Mucosa of stomach (tissue), 1 donor: ENCODE data around the gene FOXN3.

Source experiments
- H3K27me3 ChIP-seq: one replicate; pipeline ENCODE4 v1.7.0; 2013; ENCODE audit warnings: mild to moderate bottlenecking, low read length; ENCODE audit not compliant: control insufficient read depth, insufficient read depth
- H3K36me3 ChIP-seq: one replicate; pipeline ENCODE4 v1.7.0; 2013; ENCODE audit warnings: low read length; ENCODE audit not compliant: control insufficient read depth, insufficient read depth
- H3K4me1 ChIP-seq: one replicate; pipeline ENCODE4 v1.7.0; 2013; ENCODE audit warnings: mild to moderate bottlenecking, low read length; ENCODE audit not compliant: control insufficient read depth, insufficient read depth
- H3K4me3 ChIP-seq: one replicate; pipeline ENCODE4 v1.7.0; 2013; ENCODE audit warnings: low read length
- H3K9ac ChIP-seq: one replicate; pipeline ENCODE4 v1.7.0; 2013; ENCODE audit warnings: mild to moderate bottlenecking, low read length, moderate library complexity
- H3K9me3 ChIP-seq: one replicate; pipeline ENCODE4 v1.7.0; 2013; ENCODE audit warnings: mild to moderate bottlenecking, low read length, moderate library complexity; ENCODE audit not compliant: control insufficient read depth
- donor health status: Pancreatic carcinoma.

The FOXN3 gene

DNA sequence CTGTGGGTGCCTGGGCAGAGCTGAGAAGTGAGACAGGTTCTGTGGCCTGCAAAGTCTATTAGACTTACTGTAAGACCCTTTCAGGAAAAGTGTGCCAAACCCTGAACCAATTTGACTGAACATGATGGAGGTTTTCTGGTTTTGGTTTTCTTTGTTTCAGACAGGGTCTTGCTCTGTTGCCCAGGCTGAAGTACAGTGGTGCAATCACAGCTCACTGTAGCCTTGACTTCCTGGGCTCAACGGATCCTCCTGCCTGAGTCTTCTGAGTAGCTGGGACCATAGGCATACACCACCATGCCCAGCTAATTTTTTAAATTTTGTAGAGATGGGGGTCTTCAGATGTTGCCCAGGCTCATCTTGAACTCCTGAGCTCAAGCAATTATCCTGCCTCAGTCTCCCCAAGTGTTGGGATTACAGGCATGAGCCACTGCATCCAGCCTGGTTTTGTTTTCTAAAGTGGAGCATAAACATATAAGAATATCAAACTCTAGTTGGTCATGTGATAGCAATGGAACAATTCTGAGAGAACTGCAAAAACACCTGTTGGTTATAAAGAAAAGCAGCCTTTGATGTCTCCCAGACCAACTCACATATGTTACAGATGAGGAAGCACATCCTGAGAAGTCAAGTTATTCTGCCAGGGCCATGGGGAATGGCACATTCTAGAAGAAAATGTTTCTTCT lies 166.9 kb downstream of the FOXN3 start:
- no peaks in the 10 kb centered on the region for H3K27me3 ChIP-seq
- no peak overlapping the region for H3K9ac ChIP-seq
- H3K4me3 ChIP-seq: no peak overlapping the region
- H3K9me3 ChIP-seq: no peaks in the 10 kb centered on the region
- no peaks in the 10 kb centered on the region for H3K4me1 ChIP-seq
- H3K36me3 ChIP-seq: no peaks in the 10 kb centered on the region

GRCh38 chr14:89249065-89249695 lies 167.9 kb downstream of the FOXN3 start:
- Histone ChIP-seq H3K4me1 (no peaks in the 10 kb centered on the region), H3K9ac (no peak overlapping the region)

GRCh38 chr14:89248411-89249064 lies 168.5 kb downstream of the FOXN3 start:
- no peaks in the 10 kb centered on the region for H3K36me3 ChIP-seq
- H3K27me3 ChIP-seq: no peaks in the 10 kb centered on the region
- no peaks in the 10 kb centered on the region for H3K9me3 ChIP-seq
- H3K4me3 ChIP-seq: no peak overlapping the region
- H3K9ac ChIP-seq: no peak overlapping the region
- no peaks in the 10 kb centered on the region for H3K4me1 ChIP-seq

More at GRCh38 chr14:89249065-89249695, 167.9 kb downstream of the FOXN3 start:
- H3K27me3 ChIP-seq: no peaks in the 10 kb centered on the region
- H3K36me3 ChIP-seq: no peaks in the 10 kb centered on the region
- H3K4me3 ChIP-seq: no peak overlapping the region
- no peaks in the 10 kb centered on the region for H3K9me3 ChIP-seq

DNA sequence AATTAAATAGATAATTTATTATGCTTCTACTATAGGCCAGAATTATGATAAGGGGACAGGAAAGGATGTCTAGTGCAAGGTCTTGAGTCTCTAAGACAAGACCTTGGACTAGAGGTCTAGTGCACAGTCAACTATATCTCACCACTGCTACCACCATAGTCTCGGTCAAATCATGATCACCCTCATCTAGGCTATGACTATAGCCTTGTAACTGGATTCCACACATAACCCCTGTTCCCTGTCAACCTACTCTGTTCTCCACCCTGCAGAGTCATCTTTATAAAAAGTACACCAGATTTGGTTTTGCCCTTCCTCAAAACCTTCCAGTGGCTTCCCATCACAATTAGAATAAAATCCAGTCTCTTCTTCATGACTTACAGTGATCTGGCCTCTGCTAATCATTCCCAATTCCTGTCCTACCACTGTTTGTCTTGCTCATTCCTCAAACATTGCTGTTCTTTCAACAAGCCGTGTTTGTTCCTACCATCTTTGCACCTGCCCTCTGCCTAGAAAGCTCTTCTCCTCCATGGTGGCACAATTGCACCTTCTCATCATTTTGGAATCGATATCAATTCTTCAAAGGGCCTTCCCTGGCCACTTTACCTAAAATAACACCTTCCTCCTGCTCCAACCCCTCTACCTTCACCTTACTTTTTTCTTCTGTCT lies 169.4 kb downstream of the FOXN3 start:
- H3K36me3 ChIP-seq: no peaks in the 10 kb centered on the region
- no peak overlapping the region for H3K4me3 ChIP-seq
- H3K27me3 ChIP-seq: no peaks in the 10 kb centered on the region

DNA sequence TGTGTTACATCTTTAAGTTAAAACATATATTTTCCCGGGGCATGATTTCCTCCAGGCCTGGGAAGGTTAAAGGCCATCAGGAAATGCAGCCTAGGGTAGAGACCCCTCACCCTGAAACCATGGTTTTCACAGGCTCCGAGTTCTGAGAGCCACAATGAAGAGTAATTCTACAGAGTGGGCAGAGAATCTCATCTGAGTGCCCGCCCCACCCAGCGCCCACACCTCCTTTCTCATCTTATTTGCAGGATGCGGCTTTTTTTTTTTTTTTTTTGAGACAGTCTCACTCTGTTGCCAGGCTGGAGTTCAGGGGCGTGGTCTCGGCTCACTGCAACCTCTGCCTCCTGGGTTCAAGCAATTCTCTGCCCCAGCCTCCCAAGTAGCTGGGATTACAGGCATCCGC lies 170.7 kb downstream of the FOXN3 start:
- no peaks in the 10 kb centered on the region for H3K9me3 ChIP-seq
- H3K27me3 ChIP-seq: no peaks in the 10 kb centered on the region
- no peaks in the 10 kb centered on the region for H3K36me3 ChIP-seq
- no peak overlapping the region for H3K9ac ChIP-seq
- H3K4me1 ChIP-seq: no peaks in the 10 kb centered on the region
- no peak overlapping the region for H3K4me3 ChIP-seq

More for the DNA sequence above, 169.4 kb downstream of the FOXN3 start:
- Histone ChIP-seq H3K4me1 (no peaks in the 10 kb centered on the region), H3K9ac (no peak overlapping the region), H3K9me3 (no peaks in the 10 kb centered on the region)

DNA sequence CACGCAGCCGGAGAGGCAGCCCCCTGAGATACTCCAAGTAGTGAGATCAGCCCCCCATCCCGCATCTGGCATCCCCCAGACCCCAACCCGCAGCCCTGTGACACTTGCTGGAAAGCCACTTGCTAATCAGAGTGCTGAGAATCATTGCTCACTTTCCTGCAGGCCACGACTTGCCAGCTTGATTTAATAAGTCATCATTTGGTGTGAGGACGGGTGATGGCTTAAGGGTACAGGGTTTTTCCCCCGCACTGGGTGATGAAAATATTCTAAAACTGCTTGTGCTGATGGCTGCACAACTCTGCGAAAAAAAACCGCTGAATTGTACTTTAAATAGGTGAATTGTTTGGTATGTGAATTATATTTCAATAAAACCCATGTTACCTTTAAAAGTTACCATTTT lies 171.2 kb downstream of the FOXN3 start:
- H3K4me1 ChIP-seq: no peaks in the 10 kb centered on the region
- no peaks in the 10 kb centered on the region for H3K27me3 ChIP-seq
- no peaks in the 10 kb centered on the region for H3K9me3 ChIP-seq
- no peaks in the 10 kb centered on the region for H3K36me3 ChIP-seq
- H3K9ac ChIP-seq: no peak overlapping the region
- H3K4me3 ChIP-seq: no peak overlapping the region

GRCh38 chr14:89244720-89245119 lies 172.3 kb downstream of the FOXN3 start:
- no peak overlapping the region for H3K4me3 ChIP-seq
- no peak overlapping the region for H3K9ac ChIP-seq
- no peaks in the 10 kb centered on the region for H3K9me3 ChIP-seq
- no peaks in the 10 kb centered on the region for H3K36me3 ChIP-seq
- no peaks in the 10 kb centered on the region for H3K27me3 ChIP-seq
- H3K4me1 ChIP-seq: no peaks in the 10 kb centered on the region

- no peaks in the 10 kb centered on the region for H3K27me3 ChIP-seq
- no peaks in the 10 kb centered on the region for H3K9me3 ChIP-seq
- no peak overlapping the region for H3K9ac ChIP-seq
Measured at GRCh38 chr14:89243741-89244140, 173.3 kb downstream of the FOXN3 start.

DNA sequence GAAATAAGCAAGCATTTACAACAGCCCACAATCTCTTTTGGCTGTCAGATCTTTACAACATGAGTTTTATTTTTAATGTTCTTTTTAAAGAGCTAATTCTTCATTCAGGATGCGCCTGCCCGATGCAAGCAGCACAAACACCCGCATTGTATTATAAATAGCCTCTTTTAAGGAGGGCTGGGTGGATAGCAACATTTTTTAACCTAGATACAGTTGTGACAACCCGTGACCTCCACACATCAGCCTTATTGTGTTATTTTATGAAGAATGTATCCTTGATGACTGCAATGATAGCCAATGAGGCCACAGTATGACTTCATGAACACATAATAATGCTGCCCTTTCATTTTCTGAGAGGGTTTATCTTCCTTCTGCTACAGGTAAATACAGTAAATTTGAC lies 173.7 kb downstream of the FOXN3 start:
- H3K9me3 ChIP-seq: no peaks in the 10 kb centered on the region
- no peaks in the 10 kb centered on the region for H3K27me3 ChIP-seq
- no peak overlapping the region for H3K9ac ChIP-seq
- H3K4me1 ChIP-seq: no peaks in the 10 kb centered on the region
- H3K4me3 ChIP-seq: no peak overlapping the region
- no peaks in the 10 kb centered on the region for H3K36me3 ChIP-seq

More at GRCh38 chr14:89243741-89244140, 173.3 kb downstream of the FOXN3 start:
- no peak overlapping the region for H3K4me3 ChIP-seq
- H3K36me3 ChIP-seq: no peaks in the 10 kb centered on the region
- H3K4me1 ChIP-seq: no peaks in the 10 kb centered on the region

- Histone ChIP-seq H3K27me3 (no peaks in the 10 kb centered on the region), H3K36me3 (no peaks in the 10 kb centered on the region), H3K4me3 (no peak overlapping the region), H3K4me1 (no peaks in the 10 kb centered on the region), H3K9me3 (no peaks in the 10 kb centered on the region), H3K9ac (no peak overlapping the region)
Measured at GRCh38 chr14:89242652-89243279, 174.3 kb downstream of the FOXN3 start.

- Histone ChIP-seq H3K36me3 (no peaks in the 10 kb centered on the region), H3K9me3 (no peaks in the 10 kb centered on the region), H3K4me1 (no peaks in the 10 kb centered on the region), H3K9ac (no peak overlapping the region), H3K27me3 (no peaks in the 10 kb centered on the region), H3K4me3 (no peak overlapping the region)
Measured at GRCh38 chr14:89241934-89242651, 174.9 kb downstream of the FOXN3 start.
